ENCODE results near the gene PHYKPL. TPM values are rescaled to one million over a fixed set of nuclear protein-coding genes. Genes with fewer than 3 reads are reported as not detected.

The PHYKPL gene
- total RNA-seq, 2 experiments from 2014 or later, result 67.2 to 68.4 TPM

DNA sequence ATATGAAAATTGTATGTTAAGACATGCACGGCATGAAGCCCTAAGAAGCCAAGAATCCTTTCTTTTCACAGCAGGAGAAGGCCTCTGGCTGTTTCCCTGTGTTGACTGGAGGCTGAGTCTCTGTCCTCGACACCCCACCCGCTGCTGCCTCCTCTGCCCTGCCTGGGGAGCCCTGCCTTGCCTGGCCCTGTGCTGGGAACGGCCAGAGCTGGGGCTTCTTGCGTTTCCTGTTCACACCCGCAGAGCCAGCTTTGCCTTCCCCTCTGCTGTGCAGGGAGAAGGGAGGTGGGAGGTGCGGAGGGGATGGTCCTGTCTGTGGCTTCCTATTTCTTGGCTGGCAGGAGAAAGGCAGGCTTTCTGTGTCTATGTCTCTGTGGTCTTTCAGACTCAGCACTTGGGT lies 38.6 kb downstream of the PHYKPL start:
- H3K27me3 Mint-ChIP-seq, result peaks cover 15% of the 10 kb centered on the region
- ATAC-seq, result peak; percentile 49

GRCh38 chr5:178193251-178193809 lies 39.3 kb downstream of the PHYKPL start:
- H3K36me3 Mint-ChIP-seq (ENCODE audit: low read depth), result no peaks in the 10 kb centered on the region
- no peak for DNase-seq
- H3K4me3 Mint-ChIP-seq, result no peak overlapping the region
- no peak for ATAC-seq
- H3K4me1 Mint-ChIP-seq, result peaks cover 3% of the 10 kb centered on the region
- ChIA-PET POLR2A (interaction anchor here (0.6 kb wide), 1 partner anchor 1824 kb away, joined by 4 read pairs; no protein-coding TSS in a partner anchor), CTCF (no interaction called here)
- intact Hi-C loops (cut with DNase I, micrococcal nuclease), result no loop called here
- H3K27ac Mint-ChIP-seq, result no peak overlapping the region
- H3K9me3 Mint-ChIP-seq (ENCODE audit: low read depth), result no peaks in the 10 kb centered on the region
- peaks cover 20% of the 10 kb centered on the region for H3K27me3 Mint-ChIP-seq

More for the DNA sequence above, 38.6 kb downstream of the PHYKPL start:
- DNase-seq, result no peak
- Mint-ChIP-seq H3K36me3 (ENCODE audit: low read depth) (no peaks in the 10 kb centered on the region), H3K4me1 (peaks cover 3% of the 10 kb centered on the region), H3K27ac (no peak overlapping the region), H3K4me3 (no peak overlapping the region), H3K9me3 (ENCODE audit: low read depth) (no peaks in the 10 kb centered on the region)
- ChIA-PET CTCF (no interaction called here), POLR2A (interaction anchor here (0.6 kb wide), 1 partner anchor 1825 kb away, joined by 4 read pairs; no protein-coding TSS in a partner anchor)
- intact Hi-C loops (cut with DNase I, micrococcal nuclease), result no loop called here

DNA sequence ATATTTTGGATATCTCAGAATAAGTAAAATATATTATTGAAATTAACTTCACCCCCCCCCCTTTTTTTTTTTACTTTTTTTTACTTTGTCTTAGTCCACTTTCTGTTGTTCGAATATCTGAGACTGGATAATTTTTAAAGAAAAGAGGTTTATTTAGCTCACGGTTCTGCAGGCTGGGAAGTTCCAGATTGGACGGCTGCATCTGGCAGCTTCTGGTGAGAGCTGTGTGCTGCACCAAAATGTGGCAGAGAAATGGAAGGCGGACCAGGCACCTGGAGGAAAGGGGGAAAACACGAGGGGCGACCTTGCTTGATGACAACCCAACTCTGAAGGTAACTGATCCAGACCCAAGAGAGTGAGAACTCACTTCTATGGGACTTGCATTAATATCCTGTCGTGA lies 39.8 kb downstream of the PHYKPL start:
- Mint-ChIP-seq H3K4me3 (no peak overlapping the region), H3K36me3 (ENCODE audit: low read depth) (no peaks in the 10 kb centered on the region), H3K9me3 (ENCODE audit: low read depth) (no peaks in the 10 kb centered on the region), H3K27ac (no peak overlapping the region), H3K27me3 (peaks cover 21% of the 10 kb centered on the region), H3K4me1 (peaks cover 3% of the 10 kb centered on the region)
- POLR2A ChIA-PET, result no interaction called here
- no peak for ATAC-seq
- CTCF ChIA-PET, result no interaction called here
- no peak for DNase-seq
- intact Hi-C loops (cut with DNase I, micrococcal nuclease), result no loop called here

DNA sequence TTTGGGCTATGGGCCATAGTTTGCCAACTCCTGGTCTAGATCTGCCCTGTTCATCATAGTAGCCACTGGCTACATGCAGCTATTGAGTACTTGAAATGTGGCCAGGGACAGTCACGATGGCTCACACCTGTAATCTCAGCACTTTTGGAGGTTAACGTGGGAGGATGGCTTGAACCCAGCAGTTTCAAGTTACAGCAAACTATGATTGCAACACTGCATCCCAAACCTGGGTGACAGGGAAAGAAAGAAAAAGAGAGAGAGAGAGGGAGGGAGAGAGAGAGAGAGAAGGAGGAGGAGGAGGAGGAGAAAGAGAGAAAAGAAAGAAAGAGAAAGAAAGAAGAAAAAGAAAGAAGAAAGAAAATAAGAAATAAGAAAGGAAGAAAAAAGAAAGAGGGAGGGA lies 40.4 kb downstream of the PHYKPL start:
- no peak overlapping the region for H3K4me3 Mint-ChIP-seq
- intact Hi-C loops (cut with DNase I, micrococcal nuclease), result no loop called here
- H3K27me3 Mint-ChIP-seq, result peaks cover 21% of the 10 kb centered on the region
- ATAC-seq (no peak), DNase-seq (no peak)
- no peaks in the 10 kb centered on the region for H3K9me3 Mint-ChIP-seq (ENCODE audit: low read depth)
- ChIA-PET POLR2A (no interaction called here), CTCF (no interaction called here)
- H3K27ac Mint-ChIP-seq, result no peak overlapping the region
- no peaks in the 10 kb centered on the region for H3K36me3 Mint-ChIP-seq (ENCODE audit: low read depth)
- peaks cover 3% of the 10 kb centered on the region for H3K4me1 Mint-ChIP-seq

GRCh38 chr5:178191661-178192060 lies 40.9 kb downstream of the PHYKPL start:
- H3K27me3 Mint-ChIP-seq, result peaks cover 21% of the 10 kb centered on the region
- POLR2A ChIA-PET, result no interaction called here

GRCh38 chr5:178189433-178189832 lies 43.2 kb downstream of the PHYKPL start:
- no peak for DNase-seq
- Mint-ChIP-seq H3K9me3 (ENCODE audit: low read depth) (no peaks in the 10 kb centered on the region), H3K27ac (no peak overlapping the region), H3K27me3 (peaks cover 19% of the 10 kb centered on the region), H3K36me3 (ENCODE audit: low read depth) (no peaks in the 10 kb centered on the region), H3K4me1 (peaks cover 3% of the 10 kb centered on the region), H3K4me3 (no peak overlapping the region)
- ATAC-seq, result no peak
- ChIA-PET POLR2A (interaction anchor here (0.6 to 0.8 kb wide), 2 partner anchors 9 to 15 kb away, joined by 3 read pairs; partner anchors contain the start of gene HNRNPAB), CTCF (interaction anchor here (1.4 kb wide), 1 partner anchor 18 kb away, joined by 4 read pairs; no protein-coding TSS in a partner anchor)
- intact Hi-C loops (cut with DNase I, micrococcal nuclease), result no loop called here

More at GRCh38 chr5:178191661-178192060, 40.9 kb downstream of the PHYKPL start:
- peaks cover 3% of the 10 kb centered on the region for H3K4me1 Mint-ChIP-seq
- H3K4me3 Mint-ChIP-seq, result no peak overlapping the region
- H3K27ac Mint-ChIP-seq, result no peak overlapping the region
- intact Hi-C loops (cut with DNase I, micrococcal nuclease), result no loop called here
- no peaks in the 10 kb centered on the region for H3K36me3 Mint-ChIP-seq (ENCODE audit: low read depth)
- no peaks in the 10 kb centered on the region for H3K9me3 Mint-ChIP-seq (ENCODE audit: low read depth)
- CTCF ChIA-PET, result no interaction called here
- ATAC-seq (no peak), DNase-seq (no peak)

DNA sequence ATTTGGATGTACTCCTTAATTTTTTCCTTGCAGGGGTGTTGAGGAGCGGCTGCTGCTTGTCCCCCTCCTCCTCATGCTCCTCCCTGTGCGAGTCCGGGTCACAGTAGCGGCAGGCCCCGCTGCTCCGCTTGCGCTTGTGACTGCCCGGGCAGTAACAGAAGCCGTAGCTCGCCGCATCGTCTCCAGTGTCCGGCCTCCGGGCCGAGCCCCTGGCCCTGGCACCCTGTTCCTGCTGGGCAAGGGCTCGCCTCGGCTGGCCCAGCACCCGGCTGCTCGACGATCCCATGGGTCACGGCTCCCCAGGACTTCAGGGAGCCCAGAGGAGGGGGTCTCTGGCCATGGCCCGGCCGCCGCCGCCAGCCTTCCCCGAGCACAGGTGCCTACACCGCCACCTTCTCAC lies 45.6 kb downstream of the PHYKPL start, which contains the start of gene GMCL2:
Gene GMCL2, minus strand, starts transcription at position 358 of the 400 bp plus-strand sequence. Its CDS starts 72 bp downstream, at position 286.
- no peak within 1 kb of the TSS for H3K27ac Mint-ChIP-seq
- CTCF ChIA-PET, result no interaction called here
- ATAC-seq (no peak), DNase-seq (no peak)
- peaks cover 6% of the 10 kb centered on the region for H3K4me1 Mint-ChIP-seq
- no peaks in the 10 kb centered on the region for H3K36me3 Mint-ChIP-seq (ENCODE audit: low read depth)
- no peak within 1 kb of the TSS for H3K4me3 Mint-ChIP-seq
- H3K9me3 Mint-ChIP-seq (ENCODE audit: low read depth), result no peaks in the 10 kb centered on the region
- POLR2A ChIA-PET, result no interaction called here
- peaks cover 9% of the 10 kb centered on the region for H3K27me3 Mint-ChIP-seq
- intact Hi-C loops (cut with DNase I, micrococcal nuclease), result no loop called here

GRCh38 chr5:178186427-178186826 lies 46.2 kb downstream of the PHYKPL start:
- intact Hi-C loops (cut with DNase I, micrococcal nuclease), result no loop called here
- Mint-ChIP-seq H3K4me1 (peaks cover 7% of the 10 kb centered on the region), H3K9me3 (ENCODE audit: low read depth) (no peaks in the 10 kb centered on the region), H3K27ac (no peak overlapping the region), H3K36me3 (ENCODE audit: low read depth) (no peaks in the 10 kb centered on the region), H3K4me3 (no peak overlapping the region), H3K27me3 (peaks cover 9% of the 10 kb centered on the region)
- DNase-seq (no peak), ATAC-seq (peak; percentile 30)
- ChIA-PET POLR2A (no interaction called here), CTCF (no interaction called here)

DNA sequence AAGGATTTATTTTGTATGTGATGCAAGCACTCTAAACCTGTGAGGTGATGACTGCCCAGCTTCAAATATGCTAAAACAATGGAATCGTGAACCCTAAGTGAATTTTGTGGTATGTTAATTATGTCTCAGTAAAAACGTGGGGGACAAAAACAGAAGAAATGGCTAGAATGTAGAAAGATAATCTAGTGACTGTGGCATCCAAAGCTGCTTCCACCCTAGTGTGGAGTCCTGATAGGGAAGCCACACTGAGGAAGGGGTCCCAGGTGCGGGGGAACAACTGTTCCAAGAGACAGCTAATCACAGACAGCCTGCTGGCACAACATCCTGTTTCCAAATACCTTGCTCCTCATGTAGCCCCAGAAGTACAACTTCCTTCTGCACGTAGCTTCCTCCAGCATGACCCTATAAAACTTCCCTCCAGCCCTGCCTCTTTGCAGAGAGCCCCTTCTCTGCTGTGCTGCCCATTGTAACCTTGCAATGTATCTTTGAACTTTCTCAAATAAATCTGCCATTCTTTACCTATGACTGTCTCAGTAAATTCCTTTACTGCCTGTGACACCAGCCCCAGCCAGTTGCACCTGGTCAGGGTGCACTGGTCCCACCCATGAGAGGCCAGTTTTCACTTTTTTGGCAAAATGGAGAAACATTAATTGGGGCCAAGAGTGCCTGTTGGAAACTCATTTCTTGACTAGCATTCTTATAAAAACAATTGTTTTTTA lies 50.3 kb downstream of the PHYKPL start:
- Mint-ChIP-seq H3K36me3 (ENCODE audit: low read depth) (no peaks in the 10 kb centered on the region), H3K4me1 (peaks cover 7% of the 10 kb centered on the region), H3K27me3 (no peaks in the 10 kb centered on the region), H3K9me3 (ENCODE audit: low read depth) (no peaks in the 10 kb centered on the region), H3K4me3 (no peak overlapping the region), H3K27ac (no peak overlapping the region)
- ChIA-PET CTCF (interaction anchor here (0.6 kb wide), 1 partner anchor 116 kb away, joined by 3 read pairs; no protein-coding TSS in a partner anchor), POLR2A (interaction anchor here (1.5 kb wide), 1 partner anchor 22 kb away, joined by 3 read pairs; the partner anchor contains the start of gene HNRNPAB)
- ATAC-seq (peak; percentile 26), DNase-seq (no peak)
- intact Hi-C loops (cut with DNase I, micrococcal nuclease), result no loop called here

- ATAC-seq (no peak), DNase-seq (no peak)
- no peaks in the 10 kb centered on the region for H3K9me3 Mint-ChIP-seq (ENCODE audit: low read depth)
- intact Hi-C loops (cut with DNase I, micrococcal nuclease), result no loop called here
- no peak overlapping the region for H3K27ac Mint-ChIP-seq
- no peaks in the 10 kb centered on the region for H3K36me3 Mint-ChIP-seq (ENCODE audit: low read depth)
- CTCF ChIA-PET, result interaction anchor here (0.6 to 1.4 kb wide), 2 partner anchors 118 to 611 kb away, joined by 3 to 4 read pairs; no protein-coding TSS in a partner anchor
- peaks cover 7% of the 10 kb centered on the region for H3K4me1 Mint-ChIP-seq
- POLR2A ChIA-PET, result interaction anchor here (0.6 kb wide), 2 partner anchors 9 to 33 kb away, joined by 3 read pairs; no protein-coding TSS in a partner anchor
- no peak overlapping the region for H3K4me3 Mint-ChIP-seq
- peaks cover 2% of the 10 kb centered on the region for H3K27me3 Mint-ChIP-seq
These were observed 52.3 kb downstream of the PHYKPL start for GRCh38 chr5:178180141-178180863.

GRCh38 chr5:178177569-178177968 lies 55.0 kb downstream of the PHYKPL start:
- Mint-ChIP-seq H3K9me3 (ENCODE audit: low read depth) (no peaks in the 10 kb centered on the region), H3K36me3 (ENCODE audit: low read depth) (no peaks in the 10 kb centered on the region), H3K4me3 (no peak overlapping the region), H3K27me3 (peaks cover 2% of the 10 kb centered on the region), H3K27ac (no peak overlapping the region), H3K4me1 (peaks cover 7% of the 10 kb centered on the region)
- no peak for ATAC-seq
- CTCF ChIA-PET, result interaction anchor here (0.7 kb wide), 1 partner anchor 119 kb away, joined by 3 read pairs; no protein-coding TSS in a partner anchor
- intact Hi-C loops (cut with DNase I, micrococcal nuclease), result no loop called here
- DNase-seq, result no peak
- POLR2A ChIA-PET, result no interaction called here

Data from activated CD4-positive, alpha-beta T cell treated with anti-CD3 and anti-CD28 coated beads for 36 hours (primary cell).